Caco-2 (cell line): ENCODE data around the gene RAB5IF. TPM values are rescaled to one million over a fixed set of nuclear protein-coding genes. Genes with fewer than 3 reads are reported as not detected.

Experiments
- BruUV-seq: library from RNA; stranded (reverse); fragments of 400-500 nt; replicated peaks from 2 replicates; lab custom pipeline; 2021; lab: Mats Ljungman, UMichigan
- CTCF ChIA-PET: fragments of 300-600 bp; sonication (Branson Sonifier 250); formaldehyde crosslinking; loops from one replicate; lab custom pipeline; 2022; ENCODE audit warnings: antibody characterized with exemption; lab: Charles Lee
- POLR2A ChIA-PET: fragments of 300-600 bp; sonication (Branson Sonifier 250); formaldehyde crosslinking; loops from one replicate; lab custom pipeline; 2022; ENCODE audit warnings: antibody characterized with exemption; lab: Charles Lee
- DNase-seq, 2 experiments: peaks; one replicate each; pipeline versions ENCODE4 v3.0.0 to v3.0.0-alpha.2; 2020 to 2022
- H3K27me3 ChIP-seq: replicated peaks from 2 replicates; pipeline ENCODE4 v1.6.0; 2011; ENCODE audit warnings: low read length; ENCODE audit not compliant: control insufficient read depth, insufficient read depth
- H3K36me3 ChIP-seq: 2 replicates; pipeline ENCODE4 v1.5.1; 2011; ENCODE audit warnings: low read length; ENCODE audit not compliant: control insufficient read depth, insufficient read depth
- H3K4me1 ChIP-seq: fragments of 250-450 bp; sonication (Bioruptor Pico); 2 replicates; pipeline ENCODE4 v1.5.1; 2020; ENCODE audit warnings: mild to moderate bottlenecking
- H3K4me3 ChIP-seq: 2 replicates; pipeline ENCODE4 v1.5.1; 2011; ENCODE audit warnings: low read depth, mild to moderate bottlenecking, control low read depth, low read length
- H3K9me3 ChIP-seq: fragments of 250-450 bp; sonication (Bioruptor Pico); 2 replicates; pipeline ENCODE4 v1.5.1; 2020; ENCODE audit warnings: mild to moderate bottlenecking, moderate library complexity
- H3K27ac Mint-ChIP-seq: one replicate; pipeline ENCODE4 v1.8.0; 2022; ENCODE audit warnings: mixed read lengths; ENCODE audit not compliant: unreplicated experiment
- H3K27me3 Mint-ChIP-seq: one replicate; pipeline ENCODE4 v1.8.0; 2022; ENCODE audit warnings: mixed read lengths; ENCODE audit not compliant: insufficient read depth, unreplicated experiment
- H3K36me3 Mint-ChIP-seq: one replicate; pipeline ENCODE4 v1.8.0; 2022; ENCODE audit warnings: mild to moderate bottlenecking, mixed read lengths; ENCODE audit not compliant: insufficient read depth, unreplicated experiment
- H3K4me1 Mint-ChIP-seq: one replicate; pipeline ENCODE4 v1.8.0; 2022; ENCODE audit warnings: low read depth, mixed read lengths; ENCODE audit not compliant: unreplicated experiment
- H3K4me3 Mint-ChIP-seq: one replicate; pipeline ENCODE4 v1.8.0; 2022; ENCODE audit warnings: mild to moderate bottlenecking, moderate library complexity, mixed read lengths; ENCODE audit not compliant: unreplicated experiment
- H3K9me3 Mint-ChIP-seq: one replicate; pipeline ENCODE4 v1.8.0; 2022; ENCODE audit warnings: mixed read lengths; ENCODE audit not compliant: unreplicated experiment
- CTCF ChIP-seq, 2 experiments: fragments of 200-600 bp in 1 of 2; IDR thresholded peaks; 1 replicate in 1 of 2; 2 replicates in 1 of 2; pipeline versions ENCODE4 v1.5.1 to v1.8.0; 2011 to 2022; ENCODE audit warnings: antibody characterized with exemption in 1 of 2, control low read depth in 1 of 2, inconsistent platforms in 1 of 2, low read depth in 1 of 2, low read length in 1 of 2, mild to moderate bottlenecking in 1 of 2, moderate library complexity in 1 of 2; ENCODE audit not compliant: insufficient read depth in 1 of 2, severe bottlenecking in 1 of 2, unreplicated experiment in 1 of 2
- intact Hi-C: fragments of 100-400 bp; cut with micrococcal nuclease; formaldehyde crosslinking; loops from one replicate; pipeline ENCODE4 v1.10.0; 2022; ENCODE audit not compliant: unreplicated experiment
- total RNA-seq: library from RNA; stranded (reverse); gene quantifications from 2 replicates; pipeline ENCODE4 v1.2.3, GENCODE V29; 2022

Gene RAB5IF
- total RNA-seq, 1 experiment from 2014 or later, result 279 TPM

- Mint-ChIP-seq H3K27me3 (no peaks in the 10 kb centered on the region), H3K36me3 (peaks cover 53% of the 10 kb centered on the region), H3K4me1 (no peaks in the 10 kb centered on the region), H3K27ac (no peak overlapping the region), H3K9me3 (no peaks in the 10 kb centered on the region), H3K4me3 (no peak overlapping the region)
- TF ChIP-seq CTCF (IDR thresholded peaks at IDR 0.05; ENCODE audit: insufficient read depth in 1 of 2, low read depth in 1 of 2, low read length in 1 of 2, severe bottlenecking in 1 of 2, unreplicated experiment in 1 of 2), result no peak
- Histone ChIP-seq H3K4me3 (no peak overlapping the region), H3K36me3 (peaks cover 5% of the 10 kb centered on the region; the same call in 1 of the 2 replicates), H3K9me3 (no peaks in the 10 kb centered on the region), H3K4me1 (no peaks in the 10 kb centered on the region), H3K27me3 (no peaks in the 10 kb centered on the region)
- POLR2A ChIA-PET, result interaction anchor here (0.5 to 1.9 kb wide), 5 partner anchors 13 to 1218 kb away, joined by 3 to 11 read pairs (median 5); partner anchors contain the start of genes RAB5IF and TGIF2
- intact Hi-C loops, result loop anchor here (1.0 kb wide), 1 partner anchor 31 kb away; no protein-coding TSS in a partner anchor
- no TSS peak for BruUV-seq
- DNase-seq, result no peak
- CTCF ChIA-PET, result interaction anchor here (0.6 to 3.1 kb wide), 11 partner anchors 9 to 186 kb away, joined by 3 to 26 read pairs (median 4); partner anchors contain the start of genes DSN1 and RAB5IF
These were observed 18.1 kb upstream of the RAB5IF start for GRCh38 chr20:36587388-36588070.

- peaks cover 58% of the 10 kb centered on the region for H3K36me3 Mint-ChIP-seq
- H3K4me3 ChIP-seq, result no peak overlapping the region
- POLR2A ChIA-PET, result interaction anchor here (0.6 kb wide), 1 partner anchor 17 kb away, joined by 3 read pairs; no protein-coding TSS in a partner anchor
- H3K27me3 ChIP-seq, result no peaks in the 10 kb centered on the region
- H3K4me1 Mint-ChIP-seq, result no peaks in the 10 kb centered on the region
- intact Hi-C loops, result no loop called here
- H3K36me3 ChIP-seq, result peaks cover 4% of the 10 kb centered on the region; the same call in 1 of the 2 replicates
- no peaks in the 10 kb centered on the region for H3K9me3 ChIP-seq
- TF ChIP-seq CTCF (IDR thresholded peaks at IDR 0.05; ENCODE audit: insufficient read depth in 1 of 2, low read depth in 1 of 2, low read length in 1 of 2, severe bottlenecking in 1 of 2, unreplicated experiment in 1 of 2), result no peak
- no peak for DNase-seq
- no peaks in the 10 kb centered on the region for H3K9me3 Mint-ChIP-seq
- H3K4me3 Mint-ChIP-seq, result no peak overlapping the region
- no TSS peak for BruUV-seq
- H3K27me3 Mint-ChIP-seq, result no peaks in the 10 kb centered on the region
- CTCF ChIA-PET, result interaction anchor here (0.6 to 2.4 kb wide), 7 partner anchors 14 to 293 kb away, joined by 3 to 18 read pairs (median 5); partner anchors contain the start of gene RAB5IF
- H3K27ac Mint-ChIP-seq, result peak overlapping the region; percentile 8
- H3K4me1 ChIP-seq, result no peaks in the 10 kb centered on the region
These were observed 14.3 kb upstream of the RAB5IF start for GRCh38 chr20:36591281-36591680.

- DNase-seq, result peak; percentile 74 to 75
These were observed 13.5 kb upstream of the RAB5IF start for GRCh38 chr20:36591854-36592641.

More at GRCh38 chr20:36591854-36592641, 13.5 kb upstream of the RAB5IF start:
- Mint-ChIP-seq H3K4me3 (no peak overlapping the region), H3K27me3 (no peaks in the 10 kb centered on the region), H3K27ac (peak overlapping the region; percentile 8), H3K4me1 (no peaks in the 10 kb centered on the region), H3K36me3 (peaks cover 58% of the 10 kb centered on the region), H3K9me3 (no peaks in the 10 kb centered on the region)
- H3K9me3 ChIP-seq, result no peaks in the 10 kb centered on the region
- POLR2A ChIA-PET, result interaction anchor here (0.6 to 1.1 kb wide), 3 partner anchors 13 to 850 kb away, joined by 3 to 4 read pairs (median 3); partner anchors contain the start of gene RAB5IF
- intact Hi-C loops, result loop anchor here (1.0 kb wide), 3 partner anchors 17 to 86 kb away; no protein-coding TSS in a partner anchor
- H3K4me3 ChIP-seq, result no peak overlapping the region
- peak; percentile 75 for TF ChIP-seq CTCF (IDR thresholded peaks at IDR 0.05; ENCODE audit: insufficient read depth in 1 of 2, low read depth in 1 of 2, low read length in 1 of 2, severe bottlenecking in 1 of 2, unreplicated experiment in 1 of 2)
- peaks cover 4% of the 10 kb centered on the region; the same call in 1 of the 2 replicates for H3K36me3 ChIP-seq
- no peaks in the 10 kb centered on the region for H3K27me3 ChIP-seq
- CTCF ChIA-PET, result interaction anchor here (0.6 to 2.4 kb wide), 17 partner anchors 9 to 292 kb away, joined by 3 to 18 read pairs (median 4); partner anchors contain the start of genes MYL9 and RAB5IF
- BruUV-seq, result TSS peak; percentile 13
- no peaks in the 10 kb centered on the region for H3K4me1 ChIP-seq
